Epithelial cell of proximal tubule (primary cell): Measurements from ENCODE around the gene PTP4A2. TPM values are rescaled to one million over a fixed set of nuclear protein-coding genes. Genes with fewer than 3 reads are reported as not detected.

Experiments
- DNase-seq: peaks from one replicate; pipeline ENCODE4 v3.0.0-alpha.2; 2011; ENCODE audit warnings: low read depth
- H3K4me3 ChIP-seq: 2 replicates; pipeline ENCODE4 v1.5.1; 2011; ENCODE audit warnings: low read depth, mild to moderate bottlenecking, low read length
- CTCF ChIP-seq: conservative IDR thresholded peaks from 2 replicates; pipeline ENCODE4 v1.5.1; 2012; ENCODE audit warnings: low read depth, mild to moderate bottlenecking, low read length
- total RNA-seq: library from RNA; depleted of rRNA; stranded (reverse); fragments of >200 nt; gene quantifications from 2 replicates; pipeline ENCODE4 v1.2.3, GENCODE V29; 2015

The PTP4A2 gene
- total RNA-seq, 1 donor from 2014 or later = 160 TPM

- H3K4me3 ChIP-seq = no peak overlapping the region
- DNase-seq = no peak
- no peak for TF ChIP-seq CTCF
These were observed 54.7 kb downstream of the PTP4A2 start for GRCh38 chr1:31883357-31883942.

- H3K4me3 ChIP-seq = no peak overlapping the region
- DNase-seq = no peak
- no peak for TF ChIP-seq CTCF
These were observed 56.5 kb downstream of the PTP4A2 start for GRCh38 chr1:31881688-31882000.

GRCh38 chr1:31880957-31881687 lies 57.0 kb downstream of the PTP4A2 start:
- H3K4me3 ChIP-seq = no peak overlapping the region
- TF ChIP-seq CTCF = no peak
- DNase-seq = no peak

GRCh38 chr1:31879981-31880608 lies 58.1 kb downstream of the PTP4A2 start:
- no peak overlapping the region for H3K4me3 ChIP-seq
- DNase-seq = no peak
- no peak for TF ChIP-seq CTCF

GRCh38 chr1:31878058-31878457 lies 60.1 kb downstream of the PTP4A2 start:
- no peak for TF ChIP-seq CTCF
- H3K4me3 ChIP-seq = no peak overlapping the region
- no peak for DNase-seq

GRCh38 chr1:31877544-31877943 lies 60.6 kb downstream of the PTP4A2 start:
- no peak overlapping the region for H3K4me3 ChIP-seq

More at GRCh38 chr1:31877544-31877943, 60.6 kb downstream of the PTP4A2 start:
- TF ChIP-seq CTCF = no peak
- DNase-seq = no peak
